HFFc6 (cell line): ENCODE measurements around the gene USP48. TPM values are rescaled to one million over a fixed set of nuclear protein-coding genes. Genes with fewer than 3 reads are reported as not detected.

Experiments
- DNase-seq: peaks from one replicate; pipeline ENCODE4 v3.0.0-alpha.2; 2018
- H3K27ac Mint-ChIP-seq: 2 replicates; pipeline ENCODE4 v1.8.0; 2020; ENCODE audit warnings: mild to moderate bottlenecking, mixed read lengths
- H3K27me3 Mint-ChIP-seq: 2 replicates; pipeline ENCODE4 v1.8.0; 2021; ENCODE audit warnings: mild to moderate bottlenecking, moderate library complexity, mixed read lengths; ENCODE audit not compliant: insufficient read depth
- H3K36me3 Mint-ChIP-seq: 2 replicates; pipeline ENCODE4 v1.8.0; 2021; ENCODE audit warnings: low read depth, mixed read lengths
- H3K4me1 Mint-ChIP-seq: 2 replicates; pipeline ENCODE4 v1.8.0; 2020; ENCODE audit warnings: low read depth, mixed read lengths
- H3K4me3 Mint-ChIP-seq: 2 replicates; pipeline ENCODE4 v1.8.0; 2020; ENCODE audit warnings: mild to moderate bottlenecking, moderate library complexity, mixed read lengths
- H3K9me3 Mint-ChIP-seq: 2 replicates; pipeline ENCODE4 v1.8.0; 2020; ENCODE audit warnings: mild to moderate bottlenecking, mixed read lengths
- CTCF ChIP-seq: fragments of 200-600 bp; sonication (generic); IDR thresholded peaks from 2 replicates; pipeline ENCODE4 v1.5.0; 2021; ENCODE audit warnings: antibody characterized with exemption, mild to moderate bottlenecking
- total RNA-seq, 6 experiments: library from RNA; stranded (reverse); fragmentation: NEBNext Ultra II Directional; extraction: Animal tissue kit (Norgen Biotek cat#: 25700); gene quantifications; 2 replicates in 1 of 6; 3 replicates in 5 of 6; pipeline ENCODE4 v1.2.3, GENCODE V29; 2021

USP48 gene
- total RNA-seq, 6 experiments from 2014 or later, result 45.0 to 54.2 (median 51.1) TPM

DNA sequence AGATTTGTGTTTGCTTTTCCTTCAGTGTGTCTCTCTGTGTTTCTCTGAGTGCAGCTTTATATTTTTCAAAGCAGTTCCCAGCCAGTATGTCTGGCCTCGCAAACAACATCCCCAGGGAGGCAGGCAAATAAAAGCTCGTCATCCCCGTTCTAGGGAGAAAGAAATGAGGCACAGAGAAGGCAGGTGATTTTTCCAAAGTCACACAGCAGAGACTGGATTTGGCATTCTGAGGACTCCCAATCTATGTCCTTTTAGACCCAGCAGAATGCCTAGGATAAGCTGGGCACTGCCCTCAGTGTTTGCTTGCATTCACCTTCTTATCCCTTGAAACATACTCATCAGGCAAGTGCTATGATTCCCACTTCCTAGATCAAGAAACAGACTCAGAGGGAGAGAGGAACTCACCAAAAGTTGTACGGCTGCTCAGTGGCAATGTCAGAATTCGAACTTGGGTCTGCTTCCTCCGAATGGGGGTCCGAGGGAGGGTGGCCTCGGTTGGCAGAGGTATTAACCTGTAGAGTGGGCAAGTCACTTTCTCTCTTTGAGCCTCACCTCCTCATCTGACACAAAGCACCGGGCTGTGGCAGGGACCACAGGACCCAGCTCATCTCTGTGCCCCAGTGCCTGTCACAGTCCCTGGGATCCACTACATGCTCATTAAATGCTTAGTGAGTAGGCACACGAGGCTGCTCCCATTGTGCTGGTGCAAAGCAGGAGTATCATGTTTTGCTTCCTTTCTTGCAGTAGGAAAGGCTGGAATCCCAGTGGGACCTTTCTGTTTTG lies 118.0 kb downstream of the USP48 start:
- Mint-ChIP-seq H3K4me1 (peaks cover 17% of the 10 kb centered on the region), H3K4me3 (no peak overlapping the region), H3K27ac (no peak overlapping the region), H3K27me3 (peaks cover 32% of the 10 kb centered on the region), H3K9me3 (no peaks in the 10 kb centered on the region), H3K36me3 (no peaks in the 10 kb centered on the region)
- no peak for DNase-seq
- TF ChIP-seq CTCF, result no peak

DNA sequence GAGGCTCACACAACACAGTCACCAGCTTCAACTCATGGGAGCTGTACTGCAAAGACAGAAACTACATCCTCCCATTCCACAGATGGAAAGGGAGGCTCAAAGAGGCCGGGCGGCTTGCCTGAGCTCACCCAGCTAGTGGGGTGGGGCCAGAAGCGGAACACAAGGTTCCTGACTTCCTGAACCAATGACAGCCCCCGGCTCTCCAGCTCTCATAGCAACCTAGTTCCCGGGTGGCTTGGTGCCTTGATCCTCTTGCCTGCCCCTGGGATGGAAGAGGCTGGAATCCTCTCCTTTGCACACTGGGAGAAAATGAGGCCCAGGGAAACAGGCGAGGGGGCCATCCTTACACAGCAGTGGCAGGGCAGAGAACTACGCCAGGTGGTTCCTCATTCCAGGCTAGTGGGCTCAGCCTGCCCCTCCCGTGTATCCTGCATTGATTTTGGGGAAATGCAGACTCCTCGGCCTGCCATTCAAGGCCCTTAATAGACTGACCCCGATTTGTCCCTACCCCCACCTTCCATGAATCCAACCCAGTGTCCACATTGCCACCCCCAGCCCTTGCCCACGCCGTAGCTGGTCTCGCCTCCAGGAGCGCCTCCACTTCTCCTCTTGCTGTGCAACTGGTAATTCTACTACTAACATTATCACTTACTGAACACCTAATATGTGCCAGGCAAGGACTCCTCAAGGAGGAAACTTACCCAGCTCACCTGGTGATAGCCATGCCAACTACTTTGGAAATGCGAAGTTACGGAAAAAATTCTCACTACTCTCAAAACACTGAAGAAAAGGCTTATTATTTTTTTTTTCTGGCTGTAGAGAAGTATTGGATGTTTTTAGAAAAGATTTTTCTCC lies 118.8 kb downstream of the USP48 start:
- Mint-ChIP-seq H3K36me3 (no peaks in the 10 kb centered on the region), H3K27me3 (peaks cover 33% of the 10 kb centered on the region), H3K4me1 (peaks cover 17% of the 10 kb centered on the region), H3K4me3 (no peak overlapping the region), H3K27ac (no peak overlapping the region), H3K9me3 (no peaks in the 10 kb centered on the region)
- TF ChIP-seq CTCF, result no peak
- DNase-seq, result no peak

DNA sequence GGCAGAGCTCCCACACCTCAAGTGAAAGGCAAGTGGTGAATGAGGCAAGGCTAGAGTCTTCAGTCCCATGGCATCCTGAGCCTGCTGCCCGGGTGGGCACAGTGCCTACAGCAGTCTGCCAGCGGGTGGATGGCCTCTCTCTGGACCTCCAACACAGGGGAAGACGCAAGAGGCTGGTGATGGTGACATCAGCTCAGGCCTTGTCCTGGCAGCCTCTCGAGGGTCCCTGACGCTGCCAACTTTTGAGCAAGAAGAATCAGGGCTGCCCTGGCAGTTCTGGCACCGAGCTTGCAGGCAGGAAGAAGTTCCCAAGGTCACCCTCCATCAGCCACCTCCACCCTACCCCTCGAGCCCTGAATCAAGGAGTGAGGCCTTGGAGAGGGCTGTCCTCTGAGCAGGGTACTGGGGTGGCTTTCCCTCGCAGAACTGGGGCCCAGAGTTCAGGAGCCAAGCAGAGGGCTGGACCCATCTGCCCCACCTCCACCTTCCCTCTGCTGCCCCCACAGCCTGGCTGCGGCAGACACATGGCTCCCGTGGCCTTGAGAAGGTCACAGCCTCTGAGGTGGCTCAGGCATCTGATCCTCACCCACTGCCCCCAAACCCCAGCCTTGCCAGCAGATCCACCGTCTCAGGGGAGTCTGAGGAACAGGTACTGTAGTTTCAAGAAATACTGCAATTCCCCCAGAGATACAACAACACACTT lies 119.5 kb downstream of the USP48 start:
- DNase-seq, result no peak
- H3K4me3 Mint-ChIP-seq, result no peak overlapping the region
- no peaks in the 10 kb centered on the region for H3K36me3 Mint-ChIP-seq
- H3K9me3 Mint-ChIP-seq, result no peaks in the 10 kb centered on the region
- peaks cover 33% of the 10 kb centered on the region for H3K27me3 Mint-ChIP-seq
- TF ChIP-seq CTCF, result no peak
- peaks cover 17% of the 10 kb centered on the region for H3K4me1 Mint-ChIP-seq
- H3K27ac Mint-ChIP-seq, result no peak overlapping the region

GRCh38 chr1:21662426-21663247 lies 120.3 kb downstream of the USP48 start:
- TF ChIP-seq CTCF, result no peak
- no peak for DNase-seq
- Mint-ChIP-seq H3K36me3 (no peaks in the 10 kb centered on the region), H3K4me1 (peaks cover 17% of the 10 kb centered on the region), H3K4me3 (no peak overlapping the region), H3K9me3 (no peaks in the 10 kb centered on the region), H3K27ac (no peak overlapping the region), H3K27me3 (peaks cover 27% of the 10 kb centered on the region)

GRCh38 chr1:21661886-21662285 lies 121.1 kb downstream of the USP48 start:
- DNase-seq, result no peak
- TF ChIP-seq CTCF, result no peak
- Mint-ChIP-seq H3K36me3 (no peaks in the 10 kb centered on the region), H3K9me3 (no peaks in the 10 kb centered on the region), H3K27me3 (peaks cover 24% of the 10 kb centered on the region), H3K4me1 (peaks cover 17% of the 10 kb centered on the region), H3K4me3 (no peak overlapping the region), H3K27ac (no peak overlapping the region)
